Measurements from ENCODE around the gene MVB12B. TPM values are rescaled to one million over a fixed set of nuclear protein-coding genes. Genes with fewer than 3 reads are reported as not detected.

MVB12B gene
- polyA plus RNA-seq, 5 donors: 20.3 to 23.7 (median 21.6) TPM

GRCh38 chr9:126502417-126503332 is 176.0 kb downstream of the MVB12B start:
- DNase-seq: no peak

GRCh38 chr9:126503333-126504085 is 176.9 kb downstream of the MVB12B start:
- DNase-seq: no peak

- no peak for DNase-seq
These were observed 177.7 kb downstream of the MVB12B start for GRCh38 chr9:126504086-126504976.

- no peak for DNase-seq
These were observed 178.4 kb downstream of the MVB12B start for GRCh38 chr9:126504977-126505455.

GRCh38 chr9:126505697-126506346 is 179.2 kb downstream of the MVB12B start:
- DNase-seq: no peak

GRCh38 chr9:126506361-126507317 is 180.0 kb downstream of the MVB12B start:
- DNase-seq: no peak

- DNase-seq: peak in 1 of 2 donors; percentile 33
These were observed 180.9 kb downstream of the MVB12B start for GRCh38 chr9:126507318-126508109.

- no peak for DNase-seq
These were observed 181.6 kb downstream of the MVB12B start for GRCh38 chr9:126508171-126508591.

GRCh38 chr9:126508928-126509327 is 182.3 kb downstream of the MVB12B start:
- DNase-seq: no peak

GRCh38 chr9:126509718-126510117 is 183.1 kb downstream of the MVB12B start:
- no peak for DNase-seq

- no peak for DNase-seq
These were observed 183.9 kb downstream of the MVB12B start for GRCh38 chr9:126510564-126510963.

- no peak for DNase-seq
These were observed 184.8 kb downstream of the MVB12B start for GRCh38 chr9:126511411-126511810.

GRCh38 chr9:126513159-126514036 is 186.8 kb downstream of the MVB12B start:
- no peak for DNase-seq

GRCh38 chr9:126514037-126514821 is 187.6 kb downstream of the MVB12B start:
- no peak for DNase-seq

- no peak for DNase-seq
These were observed 188.6 kb downstream of the MVB12B start for GRCh38 chr9:126515001-126515872.
